ELR (cell line): ENCODE data around the gene TRMT1L.
A peak's percentile ranks its signal among the peaks of the same experiment; 100 is the strongest.

ENCODE experiments used
- DNase-seq: peaks from one replicate; pipeline ENCODE4 v3.0.0-alpha.2; 2015; ENCODE audit warnings: low read depth

Gene TRMT1L

GRCh38 chr1:185129708-185130107, 27.0 kb downstream of the TRMT1L start:
- no peak for DNase-seq

- no peak for DNase-seq
Observed at GRCh38 chr1:185112356-185112755, 44.4 kb downstream of the TRMT1L start.

- DNase-seq, result no peak
Observed at GRCh38 chr1:185111873-185112272, 44.9 kb downstream of the TRMT1L start.

GRCh38 chr1:185110145-185110544, 46.6 kb downstream of the TRMT1L start:
- no peak for DNase-seq

GRCh38 chr1:185108321-185108720, 48.4 kb downstream of the TRMT1L start:
- peak; percentile 6 for DNase-seq

GRCh38 chr1:185105121-185105520, 51.6 kb downstream of the TRMT1L start:
- no peak for DNase-seq

GRCh38 chr1:185104083-185104482, 52.7 kb downstream of the TRMT1L start:
- no peak for DNase-seq

GRCh38 chr1:185096531-185096930, 60.2 kb downstream of the TRMT1L start:
- peak; percentile 28 for DNase-seq

- DNase-seq, result no peak
Observed at GRCh38 chr1:185094761-185095160, 62.0 kb downstream of the TRMT1L start.

- DNase-seq, result no peak
Observed at GRCh38 chr1:185091480-185091879, 65.3 kb downstream of the TRMT1L start.

GRCh38 chr1:185087746-185088145, 69.0 kb downstream of the TRMT1L start:
- DNase-seq, result no peak

GRCh38 chr1:185087101-185087500, 69.7 kb downstream of the TRMT1L start:
- DNase-seq, result no peak

GRCh38 chr1:185083818-185084217, 72.9 kb downstream of the TRMT1L start:
- DNase-seq, result no peak

GRCh38 chr1:185080422-185080821, 76.3 kb downstream of the TRMT1L start:
- no peak for DNase-seq

- DNase-seq, result no peak
Observed at GRCh38 chr1:185077374-185077773, 79.4 kb downstream of the TRMT1L start.

GRCh38 chr1:185075476-185075875, 81.3 kb downstream of the TRMT1L start:
- DNase-seq, result no peak

GRCh38 chr1:185074307-185074706, 82.4 kb downstream of the TRMT1L start:
- DNase-seq, result peak; percentile 54

- no peak for DNase-seq
Observed at GRCh38 chr1:185073725-185074124, 83.0 kb downstream of the TRMT1L start.

GRCh38 chr1:185070051-185070450, 86.7 kb downstream of the TRMT1L start:
- no peak for DNase-seq

- no peak for DNase-seq
Observed at GRCh38 chr1:185069202-185069772, 87.5 kb downstream of the TRMT1L start.

- no peak for DNase-seq
Observed at GRCh38 chr1:185068341-185068740, 88.4 kb downstream of the TRMT1L start.
